Stimulated activated naive CD8-positive, alpha-beta T cell treated with anti-CD3 and anti-CD28 coated beads, Interleukin-15, amount 100 ng/mL, for 72 hours (primary cell): ENCODE measurements around the gene DALRD3.

Source experiments
- ATAC-seq: fragments of 150-1000 bp; cut with Tn5 transposase; 2 replicates; pipeline ENCODE4 v1.10.0; 2021; ENCODE audit warnings: mild to moderate bottlenecking, moderate library complexity
- DNase-seq, 2 donors: peaks; one replicate each; pipeline ENCODE4 v3.0.0; 2021 to 2022
- H3K27ac Mint-ChIP-seq, 2 donors: one replicate each; pipeline ENCODE4 v1.8.0; 2022; ENCODE audit warnings: mild to moderate bottlenecking in 2 of 2, mixed read lengths in 2 of 2, moderate library complexity in 2 of 2
- H3K27me3 Mint-ChIP-seq: one replicate; pipeline ENCODE4 v1.8.0; 2022; ENCODE audit warnings: mixed read lengths
- H3K4me1 Mint-ChIP-seq: one replicate; pipeline ENCODE4 v1.8.0; 2022; ENCODE audit warnings: mild to moderate bottlenecking, mixed read lengths
- H3K4me3 Mint-ChIP-seq, 2 donors: one replicate each; pipeline ENCODE4 v1.8.0; 2022; ENCODE audit warnings: mild to moderate bottlenecking in 2 of 2, mixed read lengths in 2 of 2, moderate library complexity in 1 of 2
- H3K9me3 Mint-ChIP-seq, 2 donors: one replicate each; pipeline ENCODE4 v1.8.0; 2022; ENCODE audit warnings: mixed read lengths in 2 of 2

DALRD3 gene

DNA sequence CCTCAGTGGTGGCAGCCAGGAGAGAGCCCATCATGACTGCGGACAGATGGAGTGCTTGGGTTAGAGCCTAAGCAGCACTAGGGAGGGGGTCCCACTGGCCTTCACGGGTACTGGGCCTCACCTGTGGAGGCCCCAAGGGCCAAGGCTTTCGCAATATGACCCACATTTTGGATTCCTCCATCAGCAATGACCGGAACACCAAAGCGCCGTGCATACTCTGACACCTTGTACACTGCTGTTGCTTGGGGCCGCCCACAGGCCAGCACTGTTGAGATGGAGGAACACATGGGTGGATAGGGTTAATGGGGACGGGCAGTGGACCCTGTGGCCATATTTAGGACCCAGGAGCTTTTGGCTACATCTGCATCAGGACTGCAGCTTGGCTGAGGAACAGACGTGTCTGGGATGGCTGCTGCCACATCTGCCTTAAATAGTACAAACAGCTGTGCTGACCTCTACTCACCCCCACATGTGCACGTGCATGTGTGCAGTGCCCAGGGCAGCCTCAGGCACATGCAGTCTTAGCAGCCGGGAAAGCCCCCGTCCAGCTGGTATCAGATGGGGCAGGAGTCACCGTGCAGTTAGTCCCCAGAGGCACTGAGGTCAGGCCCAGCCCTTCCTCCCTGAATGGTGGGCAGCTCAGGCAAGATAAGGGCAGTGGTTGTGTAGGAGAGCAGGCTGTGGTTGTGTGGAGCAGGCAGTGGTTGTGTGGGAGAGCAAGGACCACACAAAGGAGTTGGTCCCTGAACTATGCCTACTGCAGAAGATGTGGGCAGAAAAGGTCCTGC, 6.8 kb upstream of the DALRD3 start:
- ATAC-seq (no peak), DNase-seq (peak in 1 of 2 donors; percentile 13)
- no peaks in the 10 kb centered on the region for H3K9me3 Mint-ChIP-seq
- H3K4me1 Mint-ChIP-seq = peaks cover 80% of the 10 kb centered on the region
- H3K27me3 Mint-ChIP-seq = no peaks in the 10 kb centered on the region
- peak overlapping the region in 1 of 2 donors; percentile 5 for H3K27ac Mint-ChIP-seq
- H3K4me3 Mint-ChIP-seq = peak overlapping the region; percentile 7 to 12

DNA sequence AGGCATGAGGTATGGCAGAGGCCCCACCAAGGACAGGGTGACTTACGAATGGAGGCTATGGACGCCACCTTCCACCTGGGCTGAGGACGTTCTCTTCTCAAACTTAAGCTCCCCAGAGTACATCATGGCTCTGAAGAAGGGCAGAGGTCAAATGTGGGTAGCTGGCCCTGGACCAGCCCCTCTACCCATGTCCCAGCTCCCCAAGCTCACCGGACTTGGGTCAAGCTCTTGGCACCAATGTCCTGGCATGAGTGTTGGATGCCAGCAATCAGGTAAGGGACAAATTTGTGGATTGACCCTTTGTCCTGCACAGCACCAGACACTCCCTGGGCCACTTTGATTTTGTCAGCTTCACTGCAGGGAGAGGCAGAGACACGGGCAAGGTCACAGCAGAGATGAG, 6.1 kb upstream of the DALRD3 start:
- H3K4me1 Mint-ChIP-seq = peaks cover 81% of the 10 kb centered on the region
- ATAC-seq (no peak), DNase-seq (no peak)
- no peaks in the 10 kb centered on the region for H3K9me3 Mint-ChIP-seq
- H3K4me3 Mint-ChIP-seq = peak overlapping the region in 1 of 2 donors; percentile 12
- H3K27me3 Mint-ChIP-seq = no peaks in the 10 kb centered on the region
- H3K27ac Mint-ChIP-seq = peak overlapping the region in 1 of 2 donors; percentile 24

GRCh38 chr3:49023775-49024174, 5.4 kb upstream of the DALRD3 start:
- Mint-ChIP-seq H3K4me3 (peak overlapping the region; percentile 98), H3K9me3 (no peaks in the 10 kb centered on the region), H3K4me1 (peaks cover 80% of the 10 kb centered on the region), H3K27ac (no peak overlapping the region), H3K27me3 (no peaks in the 10 kb centered on the region)
- DNase-seq = no peak
- no peak for ATAC-seq

DNA sequence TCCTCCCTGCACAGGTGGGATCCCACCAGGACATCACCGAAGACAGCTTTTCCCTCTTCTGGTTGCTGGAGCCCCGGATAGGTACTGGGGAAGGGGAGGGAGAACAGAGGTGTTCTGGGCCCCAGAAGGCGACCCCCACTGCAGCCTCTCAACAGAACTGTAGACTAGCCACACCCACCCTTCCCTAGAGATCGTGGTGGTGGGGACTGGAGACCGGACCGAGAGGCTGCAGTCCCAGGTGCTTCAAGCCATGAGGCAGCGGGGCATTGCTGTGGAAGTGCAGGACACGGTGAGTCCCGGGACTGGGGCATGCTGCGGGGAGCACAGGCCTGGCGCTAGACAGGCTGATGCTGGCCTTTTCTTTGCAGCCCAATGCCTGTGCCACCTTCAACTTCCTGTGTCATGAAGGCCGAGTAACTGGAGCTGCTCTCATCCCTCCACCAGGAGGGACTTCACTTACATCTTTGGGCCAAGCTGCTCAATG, 4.3 kb upstream of the DALRD3 start:
- no peaks in the 10 kb centered on the region for H3K9me3 Mint-ChIP-seq
- H3K4me1 Mint-ChIP-seq = peaks cover 72% of the 10 kb centered on the region
- no peaks in the 10 kb centered on the region for H3K27me3 Mint-ChIP-seq
- ATAC-seq (no peak), DNase-seq (no peak)
- peak overlapping the region; percentile 98 for H3K4me3 Mint-ChIP-seq
- peak overlapping the region; percentile 99 to 100 for H3K27ac Mint-ChIP-seq

- Mint-ChIP-seq H3K4me3 (peak within 1 kb of the TSS; percentile 98), H3K9me3 (no peaks in the 10 kb centered on the region), H3K4me1 (peaks cover 72% of the 10 kb centered on the region), H3K27ac (peak within 1 kb of the TSS; percentile 99 to 100), H3K27me3 (no peaks in the 10 kb centered on the region)
- peak; percentile 96 to 97 for DNase-seq
- ATAC-seq = peak; percentile 85
Measured at GRCh38 chr3:49021813-49022687, 3.7 kb upstream of the DALRD3 start, which contains the start of gene NDUFAF3. Gene NDUFAF3 (plus strand): TSS chr3:49022121. CDS start chr3:49022145, 24 bp downstream.

DNA sequence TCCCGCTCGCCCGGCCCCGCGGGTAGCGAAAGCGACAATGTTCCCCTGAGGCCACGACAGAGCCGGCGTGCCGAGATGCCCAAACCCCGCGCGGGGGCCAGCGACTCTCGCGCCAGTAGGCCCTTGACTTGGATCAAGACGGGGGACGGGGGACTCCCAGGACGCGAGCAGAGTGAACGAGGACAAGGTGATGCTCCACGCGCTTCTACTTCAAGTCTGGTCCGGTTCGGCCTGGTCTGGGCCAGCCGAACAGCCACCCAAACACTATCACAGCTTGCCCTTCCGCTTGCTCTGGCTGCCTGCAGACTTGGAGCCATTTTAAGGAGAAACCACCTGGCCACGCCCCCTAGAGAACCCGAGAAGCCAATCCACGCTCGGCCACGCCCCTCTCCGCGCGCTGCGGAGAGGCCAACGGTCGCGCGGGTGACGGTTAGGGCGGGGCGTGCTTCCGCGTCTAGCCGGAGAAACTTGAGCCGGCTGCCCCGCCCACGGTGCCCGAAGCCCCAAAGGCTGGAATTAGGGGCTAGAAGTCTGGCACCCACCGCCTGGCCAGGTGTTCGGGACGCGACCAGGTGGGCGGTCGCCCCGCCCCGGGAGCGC, 2.9 kb upstream of the DALRD3 start:
- Mint-ChIP-seq H3K4me3 (peak overlapping the region; percentile 98), H3K4me1 (peaks cover 69% of the 10 kb centered on the region), H3K27ac (peak overlapping the region; percentile 98 to 100), H3K9me3 (no peaks in the 10 kb centered on the region), H3K27me3 (no peaks in the 10 kb centered on the region)
- ATAC-seq (peak; percentile 76), DNase-seq (peak; percentile 98 to 99)

DNA sequence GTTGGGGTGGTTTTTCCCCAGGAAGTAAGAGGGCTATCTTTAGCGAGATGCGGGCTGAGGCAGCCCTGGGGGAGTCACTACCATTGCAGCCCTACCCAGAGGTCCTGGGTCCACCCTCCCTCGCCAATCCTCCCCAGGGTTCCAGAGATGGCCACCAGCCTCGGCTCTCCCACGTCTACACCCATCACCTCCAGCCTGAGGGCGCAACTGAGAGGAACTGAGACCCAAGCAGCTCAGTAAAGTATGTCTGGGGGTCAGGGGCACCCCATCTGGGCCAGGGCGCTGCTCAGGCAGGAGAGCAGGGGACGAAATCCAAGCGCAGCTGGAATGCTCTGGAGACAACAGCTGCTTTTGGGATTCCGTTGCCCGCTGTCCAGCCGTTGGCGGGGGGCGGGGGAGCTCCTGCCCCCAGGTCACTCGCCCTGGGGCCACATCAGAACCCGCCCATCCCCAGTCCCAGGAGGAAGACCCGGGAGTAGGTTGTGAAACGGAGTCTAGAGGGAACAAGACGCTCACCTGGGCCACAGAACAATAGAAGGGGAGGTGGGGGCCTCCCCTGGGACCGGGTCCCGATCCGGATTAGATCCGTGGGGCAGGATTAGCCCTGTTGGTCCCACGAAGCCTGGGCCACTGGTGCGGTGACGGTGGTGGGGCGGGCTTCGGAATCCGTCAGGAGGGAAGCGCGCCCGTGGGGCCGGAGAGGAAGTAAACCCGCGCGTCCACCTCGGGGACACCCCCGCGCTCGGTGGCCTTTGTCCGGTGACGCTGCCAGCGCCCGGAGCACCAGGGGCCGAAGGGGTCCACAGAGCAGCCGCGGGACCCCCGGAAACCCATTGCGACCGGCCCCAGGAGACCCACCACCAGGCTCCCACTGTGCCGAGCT, 2.2 kb upstream of the DALRD3 start:
- peaks cover 62% of the 10 kb centered on the region for H3K4me1 Mint-ChIP-seq
- H3K4me3 Mint-ChIP-seq = peak overlapping the region; percentile 98
- no peaks in the 10 kb centered on the region for H3K9me3 Mint-ChIP-seq
- peak; percentile 41 to 57 for DNase-seq
- H3K27ac Mint-ChIP-seq = peak overlapping the region; percentile 95 to 100
- no peaks in the 10 kb centered on the region for H3K27me3 Mint-ChIP-seq
- ATAC-seq = no peak

- Mint-ChIP-seq H3K4me1 (peaks cover 55% of the 10 kb centered on the region), H3K27me3 (no peaks in the 10 kb centered on the region)
- no peak for DNase-seq
Measured at GRCh38 chr3:49019941-49020329, 1.6 kb upstream of the DALRD3 start.

DNA sequence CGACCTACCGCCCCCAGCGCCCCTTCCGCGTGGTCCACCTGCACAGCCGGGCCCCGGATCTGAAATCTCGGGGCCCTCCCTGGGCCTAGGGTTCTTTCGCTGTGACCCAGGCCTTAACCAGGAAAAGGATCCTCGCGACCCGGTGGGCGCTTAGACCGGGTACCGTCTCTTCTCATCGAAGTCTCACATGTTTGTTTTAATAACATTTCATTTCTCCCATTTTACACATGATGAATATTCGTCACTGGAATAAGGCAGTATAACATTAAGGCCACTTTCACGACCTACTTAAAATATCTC, 277 bp upstream of the DALRD3 start:
- peaks cover 47% of the 10 kb centered on the region for H3K4me1 Mint-ChIP-seq
- no peak for ATAC-seq
- no peak for DNase-seq
- peak overlapping the region; percentile 98 for H3K4me3 Mint-ChIP-seq
- H3K9me3 Mint-ChIP-seq = no peaks in the 10 kb centered on the region
- no peaks in the 10 kb centered on the region for H3K27me3 Mint-ChIP-seq
- H3K27ac Mint-ChIP-seq = peak overlapping the region; percentile 59 to 86

More at GRCh38 chr3:49019941-49020329, 1.6 kb upstream of the DALRD3 start:
- H3K4me3 Mint-ChIP-seq = peak overlapping the region; percentile 98
- peak overlapping the region; percentile 95 to 100 for H3K27ac Mint-ChIP-seq
- no peaks in the 10 kb centered on the region for H3K9me3 Mint-ChIP-seq
- no peak for ATAC-seq

DNA sequence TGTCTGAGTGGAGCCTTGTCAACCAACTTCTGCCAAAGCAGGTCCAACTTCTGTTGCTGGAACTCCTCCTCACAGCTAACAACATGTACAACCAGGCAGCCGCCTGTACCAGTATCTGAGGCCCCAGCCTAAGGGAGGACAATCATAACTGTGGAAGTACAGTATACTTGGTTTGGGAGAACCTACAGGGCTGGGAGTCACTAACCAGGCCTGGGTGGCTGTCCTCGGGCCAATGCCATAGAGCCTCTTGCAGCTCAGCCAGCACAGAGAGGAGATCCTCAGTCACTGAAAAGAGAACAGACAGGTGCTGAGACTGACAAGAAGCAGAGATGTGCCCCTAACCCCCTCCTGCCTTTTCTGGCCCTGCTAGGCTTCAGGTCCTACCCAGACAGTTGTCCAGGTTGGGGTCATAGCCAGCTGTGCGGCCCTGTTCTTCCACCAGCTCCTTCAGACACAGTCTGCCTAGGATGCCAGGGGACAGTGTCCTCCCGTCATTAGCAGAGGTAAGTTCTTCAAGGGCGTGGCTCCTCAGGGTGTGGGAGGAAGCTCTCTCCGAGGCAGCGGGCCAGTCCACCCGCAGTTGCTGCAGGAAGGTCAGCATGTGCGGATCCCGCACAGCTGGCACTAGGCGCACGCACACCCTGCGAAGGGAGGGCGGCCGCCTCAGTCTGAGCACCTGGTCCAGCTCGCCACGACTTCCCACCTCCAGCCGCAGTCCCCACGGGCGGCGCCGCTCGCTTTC, 980 bp downstream of the DALRD3 start:
- Mint-ChIP-seq H3K27ac (peak overlapping the region in 1 of 2 donors; percentile 56), H3K9me3 (no peaks in the 10 kb centered on the region), H3K4me1 (peaks cover 47% of the 10 kb centered on the region), H3K4me3 (peak overlapping the region; percentile 98), H3K27me3 (no peaks in the 10 kb centered on the region)
- DNase-seq (no peak), ATAC-seq (no peak)

- Mint-ChIP-seq H3K4me3 (no peak overlapping the region), H3K27ac (no peak overlapping the region), H3K9me3 (no peaks in the 10 kb centered on the region), H3K27me3 (no peaks in the 10 kb centered on the region), H3K4me1 (peaks cover 55% of the 10 kb centered on the region)
- no peak for ATAC-seq
- no peak for DNase-seq
Measured at GRCh38 chr3:49016414-49017228, 1.8 kb downstream of the DALRD3 start.

DNA sequence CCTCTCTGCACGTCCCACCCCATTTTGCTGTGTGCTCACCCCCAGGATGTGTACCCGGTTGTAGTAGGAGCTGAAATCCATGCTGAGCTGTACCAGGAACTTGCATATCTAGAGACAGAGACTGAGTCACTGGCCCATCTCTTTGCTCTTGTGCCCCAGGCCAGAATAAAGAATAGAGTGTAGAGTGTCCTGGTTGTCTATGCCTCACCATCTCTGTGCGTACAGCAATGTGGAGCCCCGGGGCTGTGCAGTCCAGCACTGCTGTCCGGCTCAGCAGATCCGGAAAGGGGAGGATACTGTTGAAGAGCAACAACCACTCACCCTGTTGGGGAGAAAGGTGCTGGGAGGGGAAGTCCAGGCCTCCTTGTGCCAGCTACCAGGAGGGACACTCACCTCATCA, 2.6 kb downstream of the DALRD3 start:
- no peak for DNase-seq
- H3K9me3 Mint-ChIP-seq = no peaks in the 10 kb centered on the region
- H3K4me3 Mint-ChIP-seq = no peak overlapping the region
- ATAC-seq = no peak
- H3K4me1 Mint-ChIP-seq = peaks cover 55% of the 10 kb centered on the region
- H3K27ac Mint-ChIP-seq = no peak overlapping the region
- H3K27me3 Mint-ChIP-seq = no peaks in the 10 kb centered on the region

GRCh38 chr3:49015072-49015471, 3.3 kb downstream of the DALRD3 start:
- DNase-seq = no peak
- H3K4me1 Mint-ChIP-seq = peaks cover 52% of the 10 kb centered on the region
- no peak overlapping the region for H3K4me3 Mint-ChIP-seq
- H3K9me3 Mint-ChIP-seq = no peaks in the 10 kb centered on the region
- peak overlapping the region in 1 of 2 donors; percentile 96 for H3K27ac Mint-ChIP-seq
- no peak for ATAC-seq
- no peaks in the 10 kb centered on the region for H3K27me3 Mint-ChIP-seq
